Transverse colon (tissue), 4 donors: ENCODE measurements around the gene MED12L. TPM values are rescaled to one million over a fixed set of nuclear protein-coding genes. Genes with fewer than 3 reads are reported as not detected.
A peak's percentile ranks its signal among the peaks of the same experiment; 100 is the strongest.

Source experiments
- DNase-seq: peaks from one replicate; pipeline ENCODE4 v3.0.0-alpha.2; 2019
- H3K27ac ChIP-seq, 4 donors: fragments of 200-600 bp; sonication (generic); 2 replicates each; pipeline ENCODE4 v1.5.1; 2016 to 2018; ENCODE audit warnings: inconsistent platforms in 4 of 4
- H3K27me3 ChIP-seq: fragments of 200-600 bp; sonication (generic); 2 replicates; pipeline ENCODE4 v1.5.1; 2017; ENCODE audit warnings: inconsistent platforms
- H3K36me3 ChIP-seq, 4 donors: fragments of 200-600 bp; sonication (generic); 2 replicates each; pipeline ENCODE4 v1.5.1; 2017 to 2019; ENCODE audit warnings: inconsistent platforms in 4 of 4
- H3K4me1 ChIP-seq, 4 donors: fragments of 200-600 bp; sonication (generic); 2 replicates each; pipeline ENCODE4 v1.5.1; 2017 to 2020; ENCODE audit warnings: inconsistent platforms in 4 of 4
- H3K4me3 ChIP-seq, 4 donors: fragments of 200-600 bp; sonication (generic); 1 replicate in 1 of 4; 2 replicates in 3 of 4; pipeline versions ENCODE4 v1.5.1 to v1.6.1; 2017 to 2019; ENCODE audit warnings: inconsistent platforms in 4 of 4
- H3K9me3 ChIP-seq, 2 donors: fragments of 200-600 bp; sonication (generic); 2 replicates each; pipeline ENCODE4 v1.5.1; 2017 to 2019; ENCODE audit warnings: inconsistent platforms in 2 of 2
- CTCF ChIP-seq, 5 experiments: fragments of 200-600 bp in 3 of 5; fragments of 450-650 bp in 2 of 5; sonication (generic) in 3 of 5; IDR thresholded peaks; 1 replicate in 2 of 5; 2 replicates in 3 of 5; pipeline ENCODE4 v1.5.1; 2016 to 2017; ENCODE audit warnings: antibody characterized with exemption in 5 of 5, inconsistent platforms in 3 of 5, mild to moderate bottlenecking in 2 of 5, moderate library complexity in 1 of 5
- EP300 ChIP-seq: sonication (generic); formaldehyde crosslinking; IDR thresholded peaks from one replicate; pipeline ENCODE4 v1.6.1; 2017; ENCODE audit warnings: antibody characterized with exemption, low read depth
- POLR2A ChIP-seq: fragments of 450-650 bp; IDR thresholded peaks from one replicate; pipeline ENCODE4 v1.6.1; 2016; ENCODE audit warnings: antibody characterized with exemption, mild to moderate bottlenecking, moderate library complexity
- POLR2AphosphoS5 ChIP-seq, 3 donors: sonication (generic); formaldehyde crosslinking; IDR thresholded peaks; one replicate each; pipeline ENCODE4 v1.6.1; 2016; ENCODE audit warnings: antibody characterized with exemption in 3 of 3
- WGBS, 2 donors: methylation state at CpG; one replicate each; pipeline ENCODE4 v1.1.5; 2018; ENCODE audit warnings: low coverage in 1 of 2; 5-methylcytosine and 5-hydroxymethylcytosine counted together
- in situ Hi-C, 4 donors: fragments of 200-750 bp; cut with MboI; loops; one replicate each; pipeline versions ENCODE4 v1.15.0 to v1.15.1; 2017; ENCODE audit warnings: low sequenced_read_pairs in 3 of 4, low pct_ligation_motif_present in 1 of 4, low pct_unique_long_range_greater_than_20kb in 1 of 4
- intact Hi-C: fragments of 100-400 bp; cut with DNase I; formaldehyde crosslinking; loops from one replicate; pipeline ENCODE4 v1.15.1; 2023; ENCODE audit warnings: low total_unique reads
- total RNA-seq, 4 donors: library from RNA; depleted of rRNA; stranded (reverse); fragments of >200 nt; gene quantifications; one replicate each; pipeline ENCODE4 v1.1.0, GENCODE V29; 2016

Gene MED12L
- total RNA-seq, 4 donors from 2014 or later, result under 0.01 to 8.6 (median 0.64) TPM

GRCh38 chr3:151227266-151227806 lies 141.9 kb downstream of the MED12L start:
- no peaks in the 10 kb centered on the region for H3K36me3 ChIP-seq
- 81 to 83% methylated on average over 5 to 6 of the region's 6 CpGs for WGBS, 2 donors
- H3K9me3 ChIP-seq, result no peaks in the 10 kb centered on the region
- in situ Hi-C loops (loop anchor here in 3 of 4 donors (5.0 to 10.0 kb wide), 3 partner anchors 50 to 63 kb away; partner anchors contain the start of gene P2RY14 (in 1 of the 3)), intact Hi-C loops (loop anchor here (2.0 to 5.0 kb wide), 2 partner anchors 55 to 100 kb away; partner anchors contain the start of gene P2RY13)
- TF ChIP-seq CTCF (IDR thresholded peaks at IDR 0.05) (no peak), POLR2AphosphoS5 (IDR thresholded peaks at IDR 0.05) (no peak), EP300 (no peak), POLR2A (no peak)
- H3K27ac ChIP-seq, result peak overlapping the region in 2 of 4 donors; percentile 11 to 56
- no peak overlapping the region for H3K4me3 ChIP-seq
- peaks cover 0 to 39% (median 6%) of the 10 kb centered on the region in 4 donors for H3K4me1 ChIP-seq
- no peaks in the 10 kb centered on the region for H3K27me3 ChIP-seq
- no peak for DNase-seq

GRCh38 chr3:151227807-151228665 lies 142.6 kb downstream of the MED12L start:
- H3K27ac ChIP-seq, result peak overlapping the region; percentile 23 to 56 (median 45)

GRCh38 chr3:151228666-151229040 lies 143.2 kb downstream of the MED12L start:
- WGBS, 2 donors, result 63 to 71% methylated on average over 1 of the region's 1 CpG
- in situ Hi-C loops, result loop anchor here in 3 of 4 donors (5.0 to 10.0 kb wide), 3 partner anchors 49 to 64 kb away; partner anchors contain the start of gene P2RY14 (in 1 of the 3)

More at GRCh38 chr3:151227807-151228665, 142.6 kb downstream of the MED12L start:
- Histone ChIP-seq H3K9me3 (no peaks in the 10 kb centered on the region), H3K4me3 (no peak overlapping the region), H3K27me3 (no peaks in the 10 kb centered on the region), H3K36me3 (no peaks in the 10 kb centered on the region), H3K4me1 (peaks cover 0 to 39% (median 6%) of the 10 kb centered on the region in 4 donors)
- intact Hi-C loops, result loop anchor here (2.0 to 5.0 kb wide), 2 partner anchors 55 to 99 kb away; partner anchors contain the start of gene P2RY13
- 35 to 39% methylated on average over 5 to 9 of the region's 9 CpGs for WGBS, 2 donors
- TF ChIP-seq POLR2AphosphoS5 (IDR thresholded peaks at IDR 0.05), result no peak
- no peak for TF ChIP-seq POLR2A
- TF ChIP-seq EP300, result no peak
- peak; percentile 85 to 93 (median 92) for TF ChIP-seq CTCF (IDR thresholded peaks at IDR 0.05)
- DNase-seq, result peak; percentile 79
- in situ Hi-C loops, result loop anchor here in 3 of 4 donors (5.0 to 10.0 kb wide), 3 partner anchors 49 to 63 kb away; partner anchors contain the start of gene P2RY14 (in 1 of the 3)

More at GRCh38 chr3:151228666-151229040, 143.2 kb downstream of the MED12L start:
- Histone ChIP-seq H3K9me3 (no peaks in the 10 kb centered on the region), H3K4me3 (no peak overlapping the region), H3K4me1 (peaks cover 0 to 39% (median 6%) of the 10 kb centered on the region in 4 donors), H3K36me3 (no peaks in the 10 kb centered on the region), H3K27me3 (no peaks in the 10 kb centered on the region), H3K27ac (peak overlapping the region; percentile 23 to 56 (median 45))
- no peak for DNase-seq
- intact Hi-C loops, result loop anchor here (5.0 kb wide), 1 partner anchor 99 kb away; the partner anchor contains the start of gene P2RY13
- TF ChIP-seq POLR2AphosphoS5 (IDR thresholded peaks at IDR 0.05) (no peak), EP300 (no peak), CTCF (IDR thresholded peaks at IDR 0.05) (no peak), POLR2A (no peak)
